Measurements from ENCODE around the gene SRSF4. TPM values are rescaled to one million over a fixed set of nuclear protein-coding genes. Genes with fewer than 3 reads are reported as not detected.

SRSF4 gene
- total and polyA plus RNA-seq, 7 experiments from 2014 or later: 76.1 to 123 (median 79.9) TPM

GRCh38 chr1:29180497-29181412 is 945 bp downstream of the SRSF4 start:
- H3K9me3 ChIP-seq (ENCODE audit: control insufficient read depth in 2 of 3, low read length in 3 of 3): no peaks in the 10 kb centered on the region
- peaks cover 35 to 64% (median 58%) of the 10 kb centered on the region in 7 donors for H3K4me1 Mint-ChIP-seq
- H3K27me3 ChIP-seq (ENCODE audit: control insufficient read depth in 2 of 2, insufficient read depth in 2 of 2, low read length in 2 of 2): no peaks in the 10 kb centered on the region
- ATAC-seq (no peak), DNase-seq (no peak)
- ChIA-PET POLR2A (interaction anchor here (0.5 to 3.2 kb wide), 22 partner anchors 9 to 1408 kb away, joined by 3 to 21 read pairs (median 8); partner anchors contain the start of genes ATP5IF1, EPB41, MECR and STX12), CTCF (interaction anchor here (0.9 to 4.2 kb wide), 3 partner anchors 9 to 19 kb away, joined by 3 to 46 read pairs (median 3); no protein-coding TSS in a partner anchor)
- peaks cover 5 to 22% (median 10%) of the 10 kb centered on the region in 5 donors for H3K36me3 Mint-ChIP-seq
- intact Hi-C loops (cut with micrococcal nuclease): loop anchor here (1.0 to 10.0 kb wide), 18 partner anchors 14 to 1884 kb away; partner anchors contain the start of genes MECR (in 2 of the 2), TAF12 (in 2 of the 2), YTHDF2 (in 2 of the 2) and EYA3 (in 1 of the 2)
- no peaks in the 10 kb centered on the region for H3K9me3 Mint-ChIP-seq
- peaks cover 0 to 7% (median 0%) of the 10 kb centered on the region in 3 experiments for H3K36me3 ChIP-seq (ENCODE audit: control insufficient read depth in 2 of 3, insufficient read depth in 3 of 3, low read length in 3 of 3)
- H3K4me3 ChIP-seq (ENCODE audit: low read length): peak overlapping the region; percentile 99
- peak overlapping the region; percentile 98 for H3K27ac ChIP-seq (ENCODE audit: low read depth, low read length)
- peaks cover 26 to 29% of the 10 kb centered on the region in 2 donors for H3K4me1 ChIP-seq (ENCODE audit: control insufficient read depth in 2 of 2, insufficient read depth in 2 of 2, low read length in 2 of 2)
- peak overlapping the region; percentile 88 to 98 (median 94) for H3K4me3 Mint-ChIP-seq
- H3K27me3 Mint-ChIP-seq: no peaks in the 10 kb centered on the region
- H3K27ac Mint-ChIP-seq: peak overlapping the region; percentile 86 to 98 (median 94)

- CTCF ChIA-PET: interaction anchor here (1.0 to 4.2 kb wide), 2 partner anchors 8 to 20 kb away, joined by 3 to 46 read pairs; no protein-coding TSS in a partner anchor
- H3K4me1 Mint-ChIP-seq: peaks cover 37 to 66% (median 58%) of the 10 kb centered on the region in 7 donors
- no peak for ATAC-seq
- Histone ChIP-seq H3K9me3 (ENCODE audit: control insufficient read depth in 2 of 3, low read length in 3 of 3) (no peaks in the 10 kb centered on the region), H3K27ac (ENCODE audit: low read depth, low read length) (peak overlapping the region; percentile 98), H3K4me3 (ENCODE audit: low read length) (peak overlapping the region; percentile 99), H3K27me3 (ENCODE audit: control insufficient read depth in 2 of 2, insufficient read depth in 2 of 2, low read length in 2 of 2) (no peaks in the 10 kb centered on the region), H3K36me3 (ENCODE audit: control insufficient read depth in 2 of 3, insufficient read depth in 3 of 3, low read length in 3 of 3) (peaks cover 0 to 7% (median 0%) of the 10 kb centered on the region in 3 experiments), H3K4me1 (ENCODE audit: control insufficient read depth in 2 of 2, insufficient read depth in 2 of 2, low read length in 2 of 2) (peaks cover 26 to 29% of the 10 kb centered on the region in 2 donors)
- H3K36me3 Mint-ChIP-seq: peaks cover 5 to 22% (median 10%) of the 10 kb centered on the region in 5 donors
- H3K27me3 Mint-ChIP-seq: no peaks in the 10 kb centered on the region
- peak overlapping the region; percentile 43 to 98 (median 89) for H3K27ac Mint-ChIP-seq
- POLR2A ChIA-PET: interaction anchor here (1.3 to 3.1 kb wide), 3 partner anchors 17 to 295 kb away, joined by 4 to 20 read pairs (median 12); partner anchors contain the start of gene EPB41
- H3K9me3 Mint-ChIP-seq: no peaks in the 10 kb centered on the region
- DNase-seq: no peak
- peak overlapping the region; percentile 88 to 98 (median 94) for H3K4me3 Mint-ChIP-seq
- intact Hi-C loops (cut with micrococcal nuclease): loop anchor here (1.0 to 10.0 kb wide), 13 partner anchors 13 to 1885 kb away; partner anchors contain the start of genes EYA3 (in 1 of the 2), GMEB1 (in 1 of the 2), MECR (in 1 of the 2) and PUM1 (in 1 of the 2)
Measured at GRCh38 chr1:29179641-29180184, 2.0 kb downstream of the SRSF4 start.

- H3K36me3 ChIP-seq (ENCODE audit: control insufficient read depth in 2 of 3, insufficient read depth in 3 of 3, low read length in 3 of 3): peaks cover 0 to 7% (median 0%) of the 10 kb centered on the region in 3 experiments
- ATAC-seq: no peak
- H3K27ac Mint-ChIP-seq: peak overlapping the region; percentile 31 to 88 (median 69)
- H3K27ac ChIP-seq (ENCODE audit: low read depth, low read length): no peak overlapping the region
- no peaks in the 10 kb centered on the region for H3K9me3 ChIP-seq (ENCODE audit: control insufficient read depth in 2 of 3, low read length in 3 of 3)
- peak overlapping the region; percentile 21 to 94 (median 70) for H3K4me3 Mint-ChIP-seq
- ChIA-PET CTCF (interaction anchor here (0.6 to 0.7 kb wide), 2 partner anchors 187 to 1771 kb away, joined by 3 to 4 read pairs; no protein-coding TSS in a partner anchor), POLR2A (no interaction called here)
- H3K27me3 Mint-ChIP-seq: no peaks in the 10 kb centered on the region
- H3K27me3 ChIP-seq (ENCODE audit: control insufficient read depth in 2 of 2, insufficient read depth in 2 of 2, low read length in 2 of 2): no peaks in the 10 kb centered on the region
- no peaks in the 10 kb centered on the region for H3K9me3 Mint-ChIP-seq
- peaks cover 31 to 34% of the 10 kb centered on the region in 2 donors for H3K4me1 ChIP-seq (ENCODE audit: control insufficient read depth in 2 of 2, insufficient read depth in 2 of 2, low read length in 2 of 2)
- H3K4me1 Mint-ChIP-seq: peaks cover 49 to 70% (median 63%) of the 10 kb centered on the region in 7 donors
- no peak for DNase-seq
- intact Hi-C loops (cut with micrococcal nuclease): no loop called here
- H3K4me3 ChIP-seq (ENCODE audit: low read length): no peak overlapping the region
- H3K36me3 Mint-ChIP-seq: peaks cover 5 to 29% (median 18%) of the 10 kb centered on the region in 5 donors
Measured at GRCh38 chr1:29177022-29177705, 4.5 kb downstream of the SRSF4 start.

- intact Hi-C loops (cut with micrococcal nuclease): no loop called here
- DNase-seq: no peak
- ChIA-PET CTCF (interaction anchor here (0.7 kb wide), 1 partner anchor 186 kb away, joined by 4 read pairs; no protein-coding TSS in a partner anchor), POLR2A (no interaction called here)
- ATAC-seq: no peak
- peaks cover 5 to 30% (median 18%) of the 10 kb centered on the region in 5 donors for H3K36me3 Mint-ChIP-seq
- H3K9me3 Mint-ChIP-seq: no peaks in the 10 kb centered on the region
- peaks cover 50 to 73% (median 65%) of the 10 kb centered on the region in 7 donors for H3K4me1 Mint-ChIP-seq
- H3K4me3 Mint-ChIP-seq: peak overlapping the region in 8 of 10 donors; percentile 14 to 94 (median 60)
- H3K27me3 Mint-ChIP-seq: no peaks in the 10 kb centered on the region
- H3K27ac ChIP-seq (ENCODE audit: low read depth, low read length): no peak overlapping the region
- H3K27ac Mint-ChIP-seq: peak overlapping the region in 5 of 9 donors; percentile 25 to 76 (median 31)
- H3K4me1 ChIP-seq (ENCODE audit: control insufficient read depth in 2 of 2, insufficient read depth in 2 of 2, low read length in 2 of 2): peaks cover 35 to 37% of the 10 kb centered on the region in 2 donors
- no peaks in the 10 kb centered on the region for H3K9me3 ChIP-seq (ENCODE audit: control insufficient read depth in 2 of 3, low read length in 3 of 3)
- H3K4me3 ChIP-seq (ENCODE audit: low read length): no peak overlapping the region
- H3K27me3 ChIP-seq (ENCODE audit: control insufficient read depth in 2 of 2, insufficient read depth in 2 of 2, low read length in 2 of 2): no peaks in the 10 kb centered on the region
- peaks cover 0 to 7% (median 0%) of the 10 kb centered on the region in 3 experiments for H3K36me3 ChIP-seq (ENCODE audit: control insufficient read depth in 2 of 3, insufficient read depth in 3 of 3, low read length in 3 of 3)
Measured at GRCh38 chr1:29176576-29176975, 5.1 kb downstream of the SRSF4 start.

- no peak overlapping the region for H3K27ac ChIP-seq (ENCODE audit: low read depth, low read length)
- Mint-ChIP-seq H3K27ac (peak overlapping the region in 1 of 9 donors; percentile 9), H3K9me3 (no peaks in the 10 kb centered on the region), H3K4me3 (peak overlapping the region in 7 of 10 donors; percentile 6 to 54 (median 33)), H3K4me1 (peaks cover 48 to 78% (median 68%) of the 10 kb centered on the region in 7 donors), H3K27me3 (no peaks in the 10 kb centered on the region), H3K36me3 (peaks cover 0 to 31% (median 19%) of the 10 kb centered on the region in 5 donors)
- H3K4me3 ChIP-seq (ENCODE audit: low read length): no peak overlapping the region
- ChIA-PET POLR2A (interaction anchor here (0.7 to 2.9 kb wide), 2 partner anchors 9 to 390 kb away, joined by 6 to 13 read pairs; partner anchors contain the start of gene SRSF4), CTCF (no interaction called here)
- no peaks in the 10 kb centered on the region for H3K9me3 ChIP-seq (ENCODE audit: control insufficient read depth in 2 of 3, low read length in 3 of 3)
- peaks cover 25 to 34% of the 10 kb centered on the region in 2 donors for H3K4me1 ChIP-seq (ENCODE audit: control insufficient read depth in 2 of 2, insufficient read depth in 2 of 2, low read length in 2 of 2)
- peaks cover 0 to 6% (median 4%) of the 10 kb centered on the region in 3 experiments for H3K36me3 ChIP-seq (ENCODE audit: control insufficient read depth in 2 of 3, insufficient read depth in 3 of 3, low read length in 3 of 3)
- H3K27me3 ChIP-seq (ENCODE audit: control insufficient read depth in 2 of 2, insufficient read depth in 2 of 2, low read length in 2 of 2): no peaks in the 10 kb centered on the region
- DNase-seq (peak in 1 of 9 donors; percentile 12), ATAC-seq (no peak)
- intact Hi-C loops (cut with micrococcal nuclease): no loop called here
Measured at GRCh38 chr1:29172415-29172939, 9.2 kb downstream of the SRSF4 start.
